Stimulated activated naive CD4-positive, alpha-beta T cell treated with Interleukin-2 at 50 U/mL for 16 hours (primary cell): ENCODE results near the gene TIMP4.

ENCODE experiments used
- DNase-seq: peaks from one replicate; lab custom pipeline; 2025; lab: John Stamatoyannopoulos, UW

The TIMP4 gene

DNA sequence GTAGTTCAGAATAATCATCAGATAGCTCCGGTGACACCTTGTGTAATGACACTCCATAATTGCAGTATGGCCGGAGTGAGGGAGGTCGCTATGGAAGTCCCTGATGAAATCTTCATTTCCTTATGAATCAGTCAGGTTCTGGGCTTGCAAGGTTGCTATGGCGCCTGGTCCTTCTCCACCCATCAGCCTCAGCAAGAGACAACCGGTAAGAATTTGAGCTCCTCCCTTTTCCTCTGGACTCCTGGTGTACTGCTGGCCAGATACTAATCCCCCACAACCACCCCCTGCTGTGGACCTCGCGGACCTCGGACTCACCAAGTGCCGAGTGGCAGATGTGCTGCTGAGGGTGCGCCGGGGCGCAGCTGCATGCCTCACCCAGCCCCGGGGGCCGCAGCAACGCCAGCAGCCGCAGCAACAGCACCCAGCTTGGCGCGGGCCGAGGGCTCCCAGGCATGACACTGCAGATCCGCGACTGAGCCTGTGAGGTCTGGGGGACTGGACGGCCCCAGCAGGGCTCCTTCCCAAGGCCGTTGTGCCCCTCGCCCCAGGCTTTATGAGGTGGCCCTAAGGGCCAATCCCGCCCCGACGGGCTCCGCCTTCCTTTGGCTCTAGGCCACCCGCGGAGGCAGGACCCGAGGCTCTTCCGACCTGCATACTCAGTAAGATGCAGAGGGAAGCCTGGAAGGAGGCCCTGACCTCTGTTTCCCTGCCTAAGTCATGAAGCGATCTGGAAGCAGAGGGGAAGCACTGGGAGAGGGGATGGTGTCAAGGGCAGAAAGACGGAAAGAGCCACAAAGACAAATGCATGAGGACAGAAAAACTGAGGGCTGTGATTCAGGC is at the start of gene TIMP4:
Gene TIMP4 (minus strand): TSS at position 526 of the 840 bp plus-strand sequence. CDS start 72 bp downstream, at position 454.
- DNase-seq, result no peak

- no peak for DNase-seq
Measured at GRCh38 chr3:12205171-12205570, 46.5 kb upstream of the TIMP4 start.

DNA sequence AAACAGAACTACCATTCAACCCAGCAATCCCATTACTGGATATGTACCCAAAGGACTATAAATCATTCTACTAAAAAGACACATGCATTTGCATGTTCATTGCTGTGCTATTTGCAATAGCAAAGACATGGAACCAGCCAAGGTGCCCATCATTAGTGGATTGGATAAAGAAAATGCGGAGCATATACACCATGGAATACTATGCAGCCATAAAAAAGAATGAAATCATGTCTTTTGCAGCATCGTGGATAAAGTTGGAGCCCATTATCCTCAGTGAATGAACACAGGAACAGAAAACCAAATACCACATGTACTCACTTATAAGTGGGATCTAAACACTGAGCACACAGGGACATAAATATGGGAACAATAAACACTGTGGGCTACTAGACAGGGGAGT is 43.1 kb upstream of the TIMP4 start:
- DNase-seq, result no peak

DNA sequence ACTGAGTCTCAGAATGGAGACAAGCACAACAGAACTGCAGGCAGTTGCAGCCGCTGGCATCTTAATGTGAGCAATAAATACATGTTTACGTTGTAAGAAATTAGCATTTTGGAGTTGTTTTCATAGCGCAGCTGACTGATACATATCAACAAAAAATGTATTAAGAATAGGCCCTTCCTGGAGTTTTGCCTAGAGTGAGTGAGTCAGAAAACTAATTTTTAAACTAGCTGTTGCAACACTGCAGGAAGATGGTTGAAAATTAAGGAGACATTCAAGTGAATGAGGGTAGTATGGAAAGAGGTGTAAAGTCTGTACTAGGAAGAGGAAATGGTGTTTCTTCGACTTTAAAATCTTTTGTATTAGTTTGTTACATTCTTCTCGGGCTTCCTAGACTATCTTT is 39.6 kb upstream of the TIMP4 start:
- DNase-seq, result no peak

DNA sequence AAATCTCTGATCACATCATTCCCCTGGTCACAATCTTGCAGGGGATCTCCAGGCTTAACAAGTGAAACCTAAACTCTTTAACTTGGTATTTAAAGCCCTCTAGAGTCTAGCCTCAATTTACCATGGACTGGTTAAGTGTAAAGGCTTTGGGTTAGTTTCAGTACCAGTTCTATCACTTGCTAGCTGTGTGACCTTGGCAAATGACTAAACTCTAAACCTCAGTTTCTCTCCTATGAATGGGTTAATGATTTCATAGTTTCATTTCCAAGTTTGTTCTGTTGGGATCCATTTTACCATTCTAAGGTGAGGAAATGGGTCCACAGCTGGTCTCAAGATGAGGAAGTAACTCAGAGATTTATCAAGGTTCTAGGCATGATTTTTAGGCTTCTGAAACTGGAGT is 38.8 kb upstream of the TIMP4 start:
- DNase-seq, result no peak

GRCh38 chr3:12196684-12197083 is 38.0 kb upstream of the TIMP4 start:
- DNase-seq, result no peak

- no peak for DNase-seq
Measured at GRCh38 chr3:12195231-12195630, 36.5 kb upstream of the TIMP4 start.

- peak; percentile 34 for DNase-seq
Measured at GRCh38 chr3:12194669-12195161, 36.0 kb upstream of the TIMP4 start.

DNA sequence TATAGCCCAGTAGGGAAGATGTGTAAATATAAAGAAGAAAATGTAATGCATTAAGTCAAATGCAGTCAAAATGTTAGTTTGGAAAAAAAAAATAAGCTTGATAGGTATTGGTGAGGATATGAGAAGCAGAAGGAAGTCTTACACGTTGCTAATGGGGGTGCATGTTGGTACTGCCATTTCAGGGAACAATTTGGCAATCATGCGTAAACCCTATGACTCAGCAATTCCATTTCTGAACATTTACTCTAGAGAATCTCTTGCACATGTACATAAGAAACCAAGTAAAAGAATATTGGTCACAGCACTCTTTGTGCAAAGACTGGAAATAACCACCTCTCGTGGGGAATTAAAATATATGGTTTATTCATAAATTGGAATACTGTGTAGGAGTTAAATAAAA is 35.5 kb upstream of the TIMP4 start:
- no peak for DNase-seq

- DNase-seq, result no peak
Measured at GRCh38 chr3:12193485-12194165, 34.9 kb upstream of the TIMP4 start.

- DNase-seq, result no peak
Measured at GRCh38 chr3:12192655-12193484, 34.2 kb upstream of the TIMP4 start.

DNA sequence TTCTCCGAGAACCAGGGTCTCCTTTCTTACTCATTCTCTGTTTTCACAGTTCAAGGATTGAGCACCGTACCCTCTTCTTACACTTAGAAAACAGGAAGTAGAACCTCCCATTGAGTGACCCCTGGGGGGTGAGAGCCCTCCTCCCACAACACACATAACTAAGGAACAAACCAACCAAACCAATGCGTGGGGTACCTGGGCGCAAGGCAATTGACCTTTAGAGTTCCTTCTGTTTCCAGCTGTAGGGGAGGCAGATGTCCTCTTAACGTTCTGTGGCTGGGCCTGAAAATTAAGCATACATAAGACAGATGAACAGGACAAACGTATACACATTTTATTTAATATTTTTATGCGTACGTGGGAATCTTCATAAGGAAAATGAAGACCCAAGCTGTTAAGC is 33.5 kb upstream of the TIMP4 start:
- DNase-seq, result no peak

DNA sequence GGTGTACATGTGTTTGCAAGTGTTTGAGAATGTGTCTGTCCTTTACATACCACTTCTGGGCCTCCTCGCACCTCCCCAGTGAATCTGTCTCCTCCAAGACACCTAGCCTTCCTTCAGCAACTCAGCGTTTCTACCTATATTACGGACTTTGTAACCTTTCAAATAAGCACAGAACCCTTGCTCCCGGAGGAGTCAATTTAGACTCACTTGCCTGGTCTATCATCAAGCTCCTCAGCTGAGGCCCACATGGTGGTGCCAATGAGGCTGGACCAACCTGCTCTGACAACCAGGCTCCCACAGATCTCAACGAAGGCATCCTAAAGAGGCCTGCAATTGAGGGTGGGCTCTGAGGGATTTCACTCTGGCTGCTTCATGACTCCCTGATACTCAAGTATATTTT is 32.8 kb upstream of the TIMP4 start:
- DNase-seq, result no peak

GRCh38 chr3:12190832-12191231 is 32.1 kb upstream of the TIMP4 start:
- no peak for DNase-seq

GRCh38 chr3:12190221-12190807 is 31.6 kb upstream of the TIMP4 start:
- DNase-seq, result no peak

DNA sequence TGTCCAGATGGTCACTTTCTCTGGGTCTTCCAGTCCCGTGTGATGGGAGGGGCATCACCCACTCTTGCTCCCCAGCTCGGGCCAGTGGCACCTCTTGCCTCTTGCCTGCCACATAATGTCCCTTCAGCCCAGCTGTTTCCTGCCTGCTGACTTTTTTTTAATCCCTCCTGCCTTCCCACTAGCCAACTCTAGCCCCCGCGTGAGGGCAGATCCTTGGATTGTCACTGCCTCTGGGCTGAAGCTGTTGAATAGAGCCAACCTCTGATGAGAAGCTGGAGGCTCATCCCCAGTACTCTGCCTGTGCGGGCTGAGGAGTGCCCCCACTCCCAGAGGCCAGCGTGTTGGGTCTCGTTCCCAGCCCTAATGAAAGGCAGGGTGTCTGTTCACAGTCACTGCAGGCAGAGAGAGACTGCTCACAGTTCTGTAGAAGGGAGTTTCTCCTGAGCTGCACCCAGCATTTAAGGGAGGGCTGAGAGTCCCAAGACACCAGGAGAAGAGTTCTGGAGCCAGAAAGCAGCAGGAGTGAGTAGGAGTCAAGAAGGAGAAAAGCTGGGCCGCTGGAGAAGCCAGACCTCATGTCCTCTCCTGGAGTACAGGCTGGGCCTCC is 30.1 kb upstream of the TIMP4 start:
- no peak for DNase-seq

DNA sequence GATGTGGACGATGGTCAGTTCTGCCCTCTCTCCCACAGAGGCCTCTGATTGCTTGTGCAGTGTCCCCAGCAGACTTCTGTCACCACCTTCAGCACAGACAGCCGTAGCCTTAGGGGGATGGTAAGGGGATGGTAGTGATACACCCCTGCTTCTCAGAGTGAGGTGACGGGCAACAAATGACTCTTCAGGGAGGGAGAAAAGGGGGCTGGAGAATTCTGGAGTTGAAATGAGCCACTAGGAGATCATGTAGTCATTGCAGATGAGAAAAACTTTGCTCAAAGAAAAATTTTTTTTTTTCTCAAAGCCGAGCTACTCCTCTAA is 29.6 kb upstream of the TIMP4 start:
- DNase-seq, result no peak

GRCh38 chr3:12187448-12188327 is 29.0 kb upstream of the TIMP4 start:
- DNase-seq, result peak; percentile 64

DNA sequence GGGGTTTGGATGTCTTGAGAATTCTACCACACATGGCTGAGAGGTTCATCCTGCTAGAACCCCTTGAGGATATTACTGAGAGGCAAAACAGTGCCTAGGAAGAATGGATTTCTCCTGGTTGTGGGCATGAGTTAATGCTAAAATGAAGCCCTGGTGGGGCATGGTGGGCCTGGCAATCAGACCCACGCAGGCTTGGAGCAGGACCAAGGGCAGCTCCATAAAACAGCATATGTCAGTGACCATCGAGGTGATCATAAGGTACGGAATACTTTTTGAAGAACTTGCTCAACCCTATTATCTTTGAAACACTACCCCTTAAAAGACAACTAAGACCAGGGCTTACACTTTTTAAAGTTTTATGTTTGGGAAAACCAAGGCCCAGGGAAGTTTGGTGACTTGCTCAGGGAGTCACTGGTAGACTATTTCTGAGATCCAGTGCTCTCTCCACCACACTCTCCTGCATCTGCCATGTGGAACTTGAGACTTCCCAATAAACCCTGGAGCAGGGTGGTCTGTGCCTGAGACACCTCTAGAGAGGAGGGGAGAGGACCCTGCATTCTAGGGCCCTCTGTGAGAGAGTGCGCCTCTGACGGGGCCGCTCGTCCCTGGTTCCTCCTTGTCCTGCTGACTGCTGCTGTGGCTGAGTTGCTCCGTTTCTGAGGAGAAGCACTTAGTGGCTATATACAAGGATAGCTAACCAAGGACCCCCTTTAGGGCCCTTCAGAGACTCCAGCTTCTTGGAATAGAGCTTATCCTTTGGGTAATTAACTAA is 28.0 kb upstream of the TIMP4 start:
- DNase-seq, result no peak

DNA sequence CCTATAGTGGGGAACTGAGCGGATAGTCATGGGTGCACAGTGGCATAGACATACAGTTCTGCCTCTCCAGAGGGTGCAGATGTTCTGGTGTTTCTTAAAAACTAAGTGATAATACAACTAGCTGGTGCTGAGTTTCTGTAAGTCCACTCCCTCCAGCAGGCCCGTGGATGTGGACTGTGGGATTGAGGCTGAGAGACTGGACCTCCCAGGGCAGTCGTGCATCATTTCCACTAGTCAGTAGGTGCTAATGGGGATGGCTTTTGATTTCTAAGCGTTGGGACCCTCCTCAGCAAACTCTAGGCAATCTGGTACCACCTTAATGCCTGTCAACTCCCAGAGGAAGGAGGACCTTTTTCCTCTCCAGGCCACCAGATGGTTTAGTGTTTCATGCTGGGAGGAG is 27.3 kb upstream of the TIMP4 start:
- no peak for DNase-seq
